Caco-2 (cell line): Measurements from ENCODE around the gene LXN. TPM values are rescaled to one million over a fixed set of nuclear protein-coding genes. Genes with fewer than 3 reads are reported as not detected.

ENCODE experiments used
- BruUV-seq: library from RNA; stranded (reverse); fragments of 400-500 nt; replicated peaks from 2 replicates; lab custom pipeline; 2021; lab: Mats Ljungman, UMichigan
- CTCF ChIA-PET: fragments of 300-600 bp; sonication (Branson Sonifier 250); formaldehyde crosslinking; loops from one replicate; lab custom pipeline; 2022; ENCODE audit warnings: antibody characterized with exemption; lab: Charles Lee
- POLR2A ChIA-PET: fragments of 300-600 bp; sonication (Branson Sonifier 250); formaldehyde crosslinking; loops from one replicate; lab custom pipeline; 2022; ENCODE audit warnings: antibody characterized with exemption; lab: Charles Lee
- DNase-seq, 2 experiments: peaks; one replicate each; pipeline versions ENCODE4 v3.0.0 to v3.0.0-alpha.2; 2020 to 2022
- H3K27me3 ChIP-seq: replicated peaks from 2 replicates; pipeline ENCODE4 v1.6.0; 2011; ENCODE audit warnings: low read length; ENCODE audit not compliant: control insufficient read depth, insufficient read depth
- H3K36me3 ChIP-seq: 2 replicates; pipeline ENCODE4 v1.5.1; 2011; ENCODE audit warnings: low read length; ENCODE audit not compliant: control insufficient read depth, insufficient read depth
- H3K4me1 ChIP-seq: fragments of 250-450 bp; sonication (Bioruptor Pico); 2 replicates; pipeline ENCODE4 v1.5.1; 2020; ENCODE audit warnings: mild to moderate bottlenecking
- H3K4me3 ChIP-seq: 2 replicates; pipeline ENCODE4 v1.5.1; 2011; ENCODE audit warnings: low read depth, mild to moderate bottlenecking, control low read depth, low read length
- H3K9me3 ChIP-seq: fragments of 250-450 bp; sonication (Bioruptor Pico); 2 replicates; pipeline ENCODE4 v1.5.1; 2020; ENCODE audit warnings: mild to moderate bottlenecking, moderate library complexity
- H3K27ac Mint-ChIP-seq: one replicate; pipeline ENCODE4 v1.8.0; 2022; ENCODE audit warnings: mixed read lengths; ENCODE audit not compliant: unreplicated experiment
- H3K27me3 Mint-ChIP-seq: one replicate; pipeline ENCODE4 v1.8.0; 2022; ENCODE audit warnings: mixed read lengths; ENCODE audit not compliant: insufficient read depth, unreplicated experiment
- H3K36me3 Mint-ChIP-seq: one replicate; pipeline ENCODE4 v1.8.0; 2022; ENCODE audit warnings: mild to moderate bottlenecking, mixed read lengths; ENCODE audit not compliant: insufficient read depth, unreplicated experiment
- H3K4me1 Mint-ChIP-seq: one replicate; pipeline ENCODE4 v1.8.0; 2022; ENCODE audit warnings: low read depth, mixed read lengths; ENCODE audit not compliant: unreplicated experiment
- H3K4me3 Mint-ChIP-seq: one replicate; pipeline ENCODE4 v1.8.0; 2022; ENCODE audit warnings: mild to moderate bottlenecking, moderate library complexity, mixed read lengths; ENCODE audit not compliant: unreplicated experiment
- H3K9me3 Mint-ChIP-seq: one replicate; pipeline ENCODE4 v1.8.0; 2022; ENCODE audit warnings: mixed read lengths; ENCODE audit not compliant: unreplicated experiment
- intact Hi-C: fragments of 100-400 bp; cut with micrococcal nuclease; formaldehyde crosslinking; loops from one replicate; pipeline ENCODE4 v1.10.0; 2022; ENCODE audit not compliant: unreplicated experiment
- total RNA-seq: library from RNA; stranded (reverse); gene quantifications from 2 replicates; pipeline ENCODE4 v1.2.3, GENCODE V29; 2022
- TF ChIP-seq, protein P1 (sequence below), 2 experiments: fragments of 200-600 bp in 1 of 2; IDR thresholded peaks; 1 replicate in 1 of 2; 2 replicates in 1 of 2; pipeline versions ENCODE4 v1.5.1 to v1.8.0; 2011 to 2022; ENCODE audit warnings: antibody characterized with exemption in 1 of 2, control low read depth in 1 of 2, inconsistent platforms in 1 of 2, low read depth in 1 of 2, low read length in 1 of 2, mild to moderate bottlenecking in 1 of 2, moderate library complexity in 1 of 2; ENCODE audit not compliant: insufficient read depth in 1 of 2, severe bottlenecking in 1 of 2, unreplicated experiment in 1 of 2

Gene LXN
- total RNA-seq, 1 experiment from 2014 or later, result not detected

DNA sequence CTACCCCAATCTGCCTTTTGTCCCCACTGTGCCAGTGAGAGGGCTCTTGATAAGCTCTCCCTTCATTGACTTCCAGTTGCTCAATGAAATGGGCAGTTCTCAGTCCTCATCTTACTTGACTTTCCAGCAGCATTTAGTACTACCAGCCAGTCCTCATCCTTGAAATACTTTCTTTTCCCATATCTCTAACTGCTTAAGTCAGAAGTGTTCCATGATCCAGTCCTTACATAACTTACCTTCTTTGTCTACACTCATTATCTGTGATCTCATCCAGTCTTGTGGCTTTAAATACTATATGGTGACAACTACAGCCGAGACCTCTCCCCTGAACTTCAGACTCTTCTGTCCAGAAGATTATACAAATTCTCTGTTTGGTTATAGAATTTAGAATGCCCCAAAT, 31.1 kb upstream of the LXN start:
- DNase-seq, result no peak
- no peak overlapping the region for H3K4me3 ChIP-seq
- no peak overlapping the region for H3K27ac Mint-ChIP-seq
- H3K9me3 ChIP-seq, result no peaks in the 10 kb centered on the region
- no peaks in the 10 kb centered on the region for H3K4me1 ChIP-seq
- no peaks in the 10 kb centered on the region; the same call in 1 of the 2 replicates for H3K36me3 ChIP-seq
- H3K27me3 ChIP-seq, result no peaks in the 10 kb centered on the region
- H3K27me3 Mint-ChIP-seq, result no peaks in the 10 kb centered on the region
- peaks cover 4% of the 10 kb centered on the region for H3K36me3 Mint-ChIP-seq
- TF ChIP-seq, protein P1, sequence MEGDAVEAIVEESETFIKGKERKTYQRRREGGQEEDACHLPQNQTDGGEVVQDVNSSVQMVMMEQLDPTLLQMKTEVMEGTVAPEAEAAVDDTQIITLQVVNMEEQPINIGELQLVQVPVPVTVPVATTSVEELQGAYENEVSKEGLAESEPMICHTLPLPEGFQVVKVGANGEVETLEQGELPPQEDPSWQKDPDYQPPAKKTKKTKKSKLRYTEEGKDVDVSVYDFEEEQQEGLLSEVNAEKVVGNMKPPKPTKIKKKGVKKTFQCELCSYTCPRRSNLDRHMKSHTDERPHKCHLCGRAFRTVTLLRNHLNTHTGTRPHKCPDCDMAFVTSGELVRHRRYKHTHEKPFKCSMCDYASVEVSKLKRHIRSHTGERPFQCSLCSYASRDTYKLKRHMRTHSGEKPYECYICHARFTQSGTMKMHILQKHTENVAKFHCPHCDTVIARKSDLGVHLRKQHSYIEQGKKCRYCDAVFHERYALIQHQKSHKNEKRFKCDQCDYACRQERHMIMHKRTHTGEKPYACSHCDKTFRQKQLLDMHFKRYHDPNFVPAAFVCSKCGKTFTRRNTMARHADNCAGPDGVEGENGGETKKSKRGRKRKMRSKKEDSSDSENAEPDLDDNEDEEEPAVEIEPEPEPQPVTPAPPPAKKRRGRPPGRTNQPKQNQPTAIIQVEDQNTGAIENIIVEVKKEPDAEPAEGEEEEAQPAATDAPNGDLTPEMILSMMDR (IDR thresholded peaks at IDR 0.05; ENCODE audit: insufficient read depth in 1 of 2, low read depth in 1 of 2, low read length in 1 of 2, severe bottlenecking in 1 of 2, unreplicated experiment in 1 of 2), result no peak
- no peaks in the 10 kb centered on the region for H3K4me1 Mint-ChIP-seq
- intact Hi-C loops, result no loop called here
- CTCF ChIA-PET, result no interaction called here
- H3K4me3 Mint-ChIP-seq, result no peak overlapping the region
- POLR2A ChIA-PET, result no interaction called here
- no TSS peak for BruUV-seq
- no peaks in the 10 kb centered on the region for H3K9me3 Mint-ChIP-seq

DNA sequence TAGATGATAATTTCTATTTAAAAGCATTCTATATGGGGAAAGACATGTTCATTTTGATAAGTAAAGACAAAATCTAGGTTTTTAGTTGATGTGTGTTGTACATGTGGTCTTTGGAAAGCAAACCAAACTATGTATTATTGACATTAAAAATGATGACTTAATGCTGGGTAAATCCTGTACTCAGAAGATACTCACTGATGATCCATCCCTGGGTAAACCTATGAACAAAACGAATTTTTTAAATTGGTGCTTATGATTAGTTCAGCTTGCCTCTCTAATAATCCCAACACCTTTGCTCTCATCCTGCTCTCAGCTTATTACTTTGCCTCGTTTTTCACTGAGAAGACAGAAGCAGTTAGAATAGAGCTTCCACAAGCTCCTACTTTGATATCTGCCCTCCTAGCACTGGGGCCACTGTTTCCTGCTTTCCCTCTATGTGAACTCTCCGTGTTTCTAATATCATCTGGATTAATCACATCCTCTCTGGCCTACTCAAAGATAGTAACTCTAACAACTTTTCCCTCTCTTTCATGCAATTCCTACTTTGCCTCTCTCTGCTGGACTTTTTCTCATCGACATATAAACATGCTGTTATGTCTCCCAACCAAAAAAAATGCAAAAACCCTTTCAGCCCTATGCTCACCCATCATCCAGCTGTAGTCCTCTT, 30.5 kb upstream of the LXN start:
- Mint-ChIP-seq H3K27ac (no peak overlapping the region), H3K9me3 (no peaks in the 10 kb centered on the region), H3K36me3 (peaks cover 4% of the 10 kb centered on the region), H3K4me3 (no peak overlapping the region), H3K4me1 (no peaks in the 10 kb centered on the region), H3K27me3 (no peaks in the 10 kb centered on the region)
- no peak for DNase-seq
- ChIA-PET POLR2A (no interaction called here), CTCF (no interaction called here)
- intact Hi-C loops, result no loop called here
- no peak overlapping the region for H3K4me3 ChIP-seq
- BruUV-seq, result no TSS peak
- TF ChIP-seq, protein P1 (IDR thresholded peaks at IDR 0.05; ENCODE audit: insufficient read depth in 1 of 2, low read depth in 1 of 2, low read length in 1 of 2, severe bottlenecking in 1 of 2, unreplicated experiment in 1 of 2), result no peak
- H3K4me1 ChIP-seq, result no peaks in the 10 kb centered on the region
- H3K27me3 ChIP-seq, result no peaks in the 10 kb centered on the region
- H3K36me3 ChIP-seq, result no peaks in the 10 kb centered on the region; the same call in 1 of the 2 replicates
- H3K9me3 ChIP-seq, result no peaks in the 10 kb centered on the region

DNA sequence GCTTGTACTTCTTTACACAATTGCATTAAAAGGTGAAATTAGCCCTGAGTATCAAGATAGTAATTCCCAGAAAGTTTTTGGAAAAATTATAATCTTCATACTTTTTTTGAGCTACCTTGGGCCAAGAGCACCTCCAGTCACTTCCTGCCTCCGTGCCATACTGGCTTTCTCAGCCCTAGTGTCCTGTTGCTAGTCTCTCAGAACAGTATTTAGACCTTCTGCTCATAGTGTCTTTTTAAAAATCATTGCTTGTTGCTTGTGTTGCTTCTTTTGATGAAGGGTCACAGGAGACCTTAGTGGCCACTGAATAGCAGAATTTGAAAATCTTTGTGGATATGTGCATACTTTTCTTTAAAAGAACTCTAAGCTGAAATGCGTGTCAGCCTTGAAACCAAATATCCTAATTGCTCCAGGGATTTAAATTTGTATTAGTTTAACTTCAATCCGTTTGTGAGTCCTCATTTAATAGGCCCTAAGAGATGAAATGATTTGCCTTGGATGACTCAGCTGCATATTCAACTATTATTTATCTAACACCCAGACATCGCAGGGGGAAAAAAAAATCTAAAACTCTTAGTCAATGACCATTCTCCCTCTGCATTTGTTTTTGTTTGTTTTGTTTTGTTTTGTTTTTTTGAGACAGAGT, 29.1 kb upstream of the LXN start:
- TF ChIP-seq, protein P1 (IDR thresholded peaks at IDR 0.05; ENCODE audit: insufficient read depth in 1 of 2, low read depth in 1 of 2, low read length in 1 of 2, severe bottlenecking in 1 of 2, unreplicated experiment in 1 of 2), result no peak
- H3K4me3 ChIP-seq, result no peak overlapping the region
- Mint-ChIP-seq H3K4me1 (no peaks in the 10 kb centered on the region), H3K36me3 (peaks cover 4% of the 10 kb centered on the region), H3K4me3 (no peak overlapping the region), H3K9me3 (no peaks in the 10 kb centered on the region), H3K27ac (no peak overlapping the region), H3K27me3 (no peaks in the 10 kb centered on the region)
- DNase-seq, result no peak
- no TSS peak for BruUV-seq
- H3K4me1 ChIP-seq, result no peaks in the 10 kb centered on the region
- no peaks in the 10 kb centered on the region; the same call in 1 of the 2 replicates for H3K36me3 ChIP-seq
- intact Hi-C loops, result no loop called here
- CTCF ChIA-PET, result no interaction called here
- POLR2A ChIA-PET, result no interaction called here
- H3K27me3 ChIP-seq, result no peaks in the 10 kb centered on the region
- H3K9me3 ChIP-seq, result no peaks in the 10 kb centered on the region
